ENCODE results near the gene HEXD.

Gene HEXD

DNA sequence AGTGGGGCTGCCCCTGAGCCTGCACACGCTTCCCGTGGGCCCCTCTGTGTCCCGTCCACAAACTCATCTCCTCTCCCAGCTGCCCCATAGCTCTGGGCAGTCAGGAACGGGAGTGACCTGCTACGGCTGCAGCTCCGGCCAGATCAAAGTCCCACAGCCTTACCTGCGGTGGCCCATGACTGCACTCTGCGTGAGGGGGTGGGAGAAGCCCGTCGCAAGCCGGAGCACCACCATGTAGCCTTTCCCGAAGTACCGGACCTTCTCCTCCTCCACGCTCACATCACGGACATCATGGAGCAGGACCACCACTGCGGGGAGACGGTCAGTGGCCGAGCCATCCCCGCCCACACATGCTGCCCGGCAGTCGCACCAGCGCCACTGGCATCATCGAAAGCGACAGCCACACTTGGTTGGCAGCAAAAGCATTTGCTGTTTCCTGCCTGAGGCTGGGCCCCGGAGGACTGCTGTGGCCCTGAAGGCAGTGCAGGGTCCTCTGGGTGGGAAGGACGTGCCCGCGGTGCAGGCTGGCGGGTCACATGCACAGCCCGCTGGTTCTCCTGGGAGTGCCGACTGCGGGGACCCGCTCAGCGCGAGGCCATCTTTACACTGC is 26.2 kb downstream of the HEXD start:
- TF ChIP-seq RAD21 (IDR thresholded peaks at IDR 0.05; ENCODE audit: low read depth) (no peak), ZBTB7A (IDR thresholded peaks at IDR 0.05; ENCODE audit: low read depth) (no peak), TAF1 (IDR thresholded peaks at IDR 0.05; ENCODE audit: low read depth) (no peak), CEBPB (IDR thresholded peaks at IDR 0.05) (no peak), TEAD4 (IDR thresholded peaks at IDR 0.05) (no peak), EP300 (IDR thresholded peaks at IDR 0.05; ENCODE audit: borderline replicate concordance) (no peak), NFIC (IDR thresholded peaks at IDR 0.05) (no peak), CREB1 (IDR thresholded peaks at IDR 0.05; ENCODE audit: low read depth) (no peak), EGR1 (IDR thresholded peaks at IDR 0.05) (no peak), TCF12 (IDR thresholded peaks at IDR 0.05; ENCODE audit: low read depth) (no peak), YY1 (IDR thresholded peaks at IDR 0.05; ENCODE audit: low read depth) (no peak), FOXM1 (IDR thresholded peaks at IDR 0.05; ENCODE audit: borderline replicate concordance, low read depth) (no peak)
- TF ChIP-seq, protein P1, sequence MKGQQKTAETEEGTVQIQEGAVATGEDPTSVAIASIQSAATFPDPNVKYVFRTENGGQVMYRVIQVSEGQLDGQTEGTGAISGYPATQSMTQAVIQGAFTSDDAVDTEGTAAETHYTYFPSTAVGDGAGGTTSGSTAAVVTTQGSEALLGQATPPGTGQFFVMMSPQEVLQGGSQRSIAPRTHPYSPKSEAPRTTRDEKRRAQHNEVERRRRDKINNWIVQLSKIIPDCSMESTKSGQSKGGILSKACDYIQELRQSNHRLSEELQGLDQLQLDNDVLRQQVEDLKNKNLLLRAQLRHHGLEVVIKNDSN (IDR thresholded peaks at IDR 0.05): no peak; the same call in 1 of the 2 replicates
- TF ChIP-seq, protein P2, sequence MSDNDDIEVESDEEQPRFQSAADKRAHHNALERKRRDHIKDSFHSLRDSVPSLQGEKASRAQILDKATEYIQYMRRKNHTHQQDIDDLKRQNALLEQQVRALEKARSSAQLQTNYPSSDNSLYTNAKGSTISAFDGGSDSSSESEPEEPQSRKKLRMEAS (IDR thresholded peaks at IDR 0.05): no peak
- TF ChIP-seq, protein P3, sequence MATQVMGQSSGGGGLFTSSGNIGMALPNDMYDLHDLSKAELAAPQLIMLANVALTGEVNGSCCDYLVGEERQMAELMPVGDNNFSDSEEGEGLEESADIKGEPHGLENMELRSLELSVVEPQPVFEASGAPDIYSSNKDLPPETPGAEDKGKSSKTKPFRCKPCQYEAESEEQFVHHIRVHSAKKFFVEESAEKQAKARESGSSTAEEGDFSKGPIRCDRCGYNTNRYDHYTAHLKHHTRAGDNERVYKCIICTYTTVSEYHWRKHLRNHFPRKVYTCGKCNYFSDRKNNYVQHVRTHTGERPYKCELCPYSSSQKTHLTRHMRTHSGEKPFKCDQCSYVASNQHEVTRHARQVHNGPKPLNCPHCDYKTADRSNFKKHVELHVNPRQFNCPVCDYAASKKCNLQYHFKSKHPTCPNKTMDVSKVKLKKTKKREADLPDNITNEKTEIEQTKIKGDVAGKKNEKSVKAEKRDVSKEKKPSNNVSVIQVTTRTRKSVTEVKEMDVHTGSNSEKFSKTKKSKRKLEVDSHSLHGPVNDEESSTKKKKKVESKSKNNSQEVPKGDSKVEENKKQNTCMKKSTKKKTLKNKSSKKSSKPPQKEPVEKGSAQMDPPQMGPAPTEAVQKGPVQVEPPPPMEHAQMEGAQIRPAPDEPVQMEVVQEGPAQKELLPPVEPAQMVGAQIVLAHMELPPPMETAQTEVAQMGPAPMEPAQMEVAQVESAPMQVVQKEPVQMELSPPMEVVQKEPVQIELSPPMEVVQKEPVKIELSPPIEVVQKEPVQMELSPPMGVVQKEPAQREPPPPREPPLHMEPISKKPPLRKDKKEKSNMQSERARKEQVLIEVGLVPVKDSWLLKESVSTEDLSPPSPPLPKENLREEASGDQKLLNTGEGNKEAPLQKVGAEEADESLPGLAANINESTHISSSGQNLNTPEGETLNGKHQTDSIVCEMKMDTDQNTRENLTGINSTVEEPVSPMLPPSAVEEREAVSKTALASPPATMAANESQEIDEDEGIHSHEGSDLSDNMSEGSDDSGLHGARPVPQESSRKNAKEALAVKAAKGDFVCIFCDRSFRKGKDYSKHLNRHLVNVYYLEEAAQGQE (IDR thresholded peaks at IDR 0.05; ENCODE audit: low read depth): no peak

DNA sequence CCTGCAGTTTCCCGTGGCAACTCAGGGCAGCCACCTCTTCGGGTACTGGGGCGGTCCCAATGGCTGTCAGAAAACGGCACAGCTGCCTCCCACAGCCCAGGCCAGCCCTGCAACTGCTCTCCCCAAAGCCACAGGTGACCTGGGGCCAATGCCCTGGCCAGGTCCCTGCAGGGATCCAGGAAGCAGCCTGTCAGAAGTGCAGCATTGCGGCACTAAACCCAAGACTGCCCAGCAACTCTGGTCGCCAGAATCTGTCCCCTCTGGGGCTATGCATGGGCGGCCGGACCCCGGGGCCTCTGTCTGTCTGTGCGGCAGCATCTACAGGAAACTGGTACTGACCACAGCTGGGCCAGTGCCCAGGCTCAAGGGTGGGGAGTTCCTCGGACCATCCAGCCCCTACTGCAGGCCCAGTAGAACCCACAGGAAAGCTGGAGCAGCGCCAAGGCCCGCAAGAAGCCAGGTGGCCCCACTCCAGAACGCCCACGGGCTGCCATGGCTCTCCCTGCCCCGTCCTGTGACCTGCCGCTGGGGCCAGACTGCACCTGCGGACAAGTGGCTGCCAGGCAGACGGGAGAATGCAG is 26.9 kb downstream of the HEXD start:
- TF ChIP-seq RAD21 (IDR thresholded peaks at IDR 0.05; ENCODE audit: low read depth): no peak
- TF ChIP-seq TAF1 (IDR thresholded peaks at IDR 0.05; ENCODE audit: low read depth): no peak
- TF ChIP-seq, protein P1 (IDR thresholded peaks at IDR 0.05): no peak
- peak; percentile 94 for TF ChIP-seq EGR1 (IDR thresholded peaks at IDR 0.05)
- peak; percentile 92 for TF ChIP-seq TCF12 (IDR thresholded peaks at IDR 0.05; ENCODE audit: low read depth)
- TF ChIP-seq, protein P3 (IDR thresholded peaks at IDR 0.05; ENCODE audit: low read depth): no peak
- TF ChIP-seq EP300 (IDR thresholded peaks at IDR 0.05; ENCODE audit: borderline replicate concordance): peak; percentile 86
- TF ChIP-seq, protein P2 (IDR thresholded peaks at IDR 0.05): no peak
- peak; percentile 32; the same call in 1 of the 2 replicates for TF ChIP-seq FOXM1 (IDR thresholded peaks at IDR 0.05; ENCODE audit: borderline replicate concordance, low read depth)
- TF ChIP-seq YY1 (IDR thresholded peaks at IDR 0.05; ENCODE audit: low read depth): peak; percentile 9; the same call in 1 of the 2 replicates
- TF ChIP-seq CREB1 (IDR thresholded peaks at IDR 0.05; ENCODE audit: low read depth): no peak
- TF ChIP-seq CEBPB (IDR thresholded peaks at IDR 0.05): no peak
- TF ChIP-seq ZBTB7A (IDR thresholded peaks at IDR 0.05; ENCODE audit: low read depth): no peak
- TF ChIP-seq NFIC (IDR thresholded peaks at IDR 0.05): peak; percentile 90
- no peak; the same call in none of the 2 replicates for TF ChIP-seq TEAD4 (IDR thresholded peaks at IDR 0.05)

DNA sequence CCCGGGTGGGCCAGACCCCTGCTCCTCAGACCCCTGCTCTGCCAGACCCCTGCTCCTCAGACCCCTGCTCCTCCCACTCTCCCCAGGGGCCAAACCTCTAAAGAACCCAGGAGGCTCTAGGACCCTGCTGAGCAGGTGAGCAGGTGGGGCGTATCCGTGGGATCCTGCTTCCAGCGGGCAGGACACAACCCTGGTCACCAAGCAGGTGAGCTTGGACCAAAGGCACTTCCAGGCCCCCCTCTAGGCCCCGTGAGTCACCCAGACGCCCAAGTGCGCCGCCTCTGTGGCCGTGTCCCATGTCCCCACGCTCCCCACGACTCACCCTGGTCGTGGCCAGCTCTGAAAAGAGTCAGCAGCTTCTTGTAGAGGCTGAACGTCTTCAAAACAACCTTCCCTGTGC is 27.4 kb downstream of the HEXD start:
- TF ChIP-seq, protein P1 (IDR thresholded peaks at IDR 0.05): no peak
- TF ChIP-seq, protein P2 (IDR thresholded peaks at IDR 0.05): peak; percentile 56
- peak; percentile 25; the same call in 1 of the 2 replicates for TF ChIP-seq TAF1 (IDR thresholded peaks at IDR 0.05; ENCODE audit: low read depth)
- TF ChIP-seq ZBTB7A (IDR thresholded peaks at IDR 0.05; ENCODE audit: low read depth): peak; percentile 90; the same call in 1 of the 2 replicates

DNA sequence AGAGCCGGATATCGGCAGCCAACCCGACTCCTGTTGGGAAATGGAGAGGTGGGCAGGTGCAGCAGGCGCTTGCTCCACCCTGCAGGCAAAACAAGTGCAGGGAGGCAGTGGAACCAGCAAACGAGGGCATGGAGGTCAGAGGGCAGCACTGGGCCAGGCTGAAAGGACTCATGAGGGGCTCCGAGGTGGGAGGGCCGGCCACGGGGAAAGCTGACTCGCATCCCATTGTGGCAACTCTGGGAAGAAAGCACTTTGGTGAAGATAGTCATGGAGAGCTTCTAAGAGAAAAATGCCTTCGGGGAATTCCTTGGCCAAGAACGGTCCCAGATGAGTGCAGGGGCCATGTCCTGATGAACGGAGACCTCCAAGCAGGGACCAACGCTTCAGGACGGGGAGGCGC is 28.0 kb downstream of the HEXD start:
- TF ChIP-seq RAD21 (IDR thresholded peaks at IDR 0.05; ENCODE audit: low read depth) (no peak), NFIC (IDR thresholded peaks at IDR 0.05) (no peak)

DNA sequence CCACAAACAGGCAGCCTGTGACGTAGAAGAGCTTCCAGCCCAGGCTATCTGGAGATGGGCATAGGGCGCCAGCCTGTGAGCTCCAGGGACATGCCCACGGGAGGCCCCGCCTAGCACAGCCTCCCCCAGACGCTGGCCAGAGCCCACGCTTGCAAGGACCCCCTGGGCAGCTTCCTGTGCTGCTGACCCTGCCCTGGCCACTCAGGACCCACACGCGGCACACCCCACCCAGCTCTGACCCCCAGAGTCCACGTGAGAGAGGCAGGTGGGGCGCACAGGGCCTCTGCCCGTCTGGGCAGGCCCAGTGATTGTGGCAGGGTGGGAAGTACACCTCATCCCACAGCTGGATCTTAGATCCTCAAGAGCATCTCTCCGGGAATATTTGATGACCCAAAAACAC is 28.5 kb downstream of the HEXD start:
- TF ChIP-seq RAD21 (IDR thresholded peaks at IDR 0.05; ENCODE audit: low read depth) (no peak), CEBPB (IDR thresholded peaks at IDR 0.05) (no peak), CREB1 (IDR thresholded peaks at IDR 0.05; ENCODE audit: low read depth) (no peak), EP300 (IDR thresholded peaks at IDR 0.05; ENCODE audit: borderline replicate concordance) (no peak), TAF1 (IDR thresholded peaks at IDR 0.05; ENCODE audit: low read depth) (no peak), NFIC (IDR thresholded peaks at IDR 0.05) (no peak), TCF12 (IDR thresholded peaks at IDR 0.05; ENCODE audit: low read depth) (no peak), TEAD4 (IDR thresholded peaks at IDR 0.05) (no peak)
- TF ChIP-seq, protein P3 (IDR thresholded peaks at IDR 0.05; ENCODE audit: low read depth): no peak
- TF ChIP-seq, protein P1 (IDR thresholded peaks at IDR 0.05): no peak
